ENCODE results near the gene RGPD5. TPM values are rescaled to one million over a fixed set of nuclear protein-coding genes. Genes with fewer than 3 reads are reported as not detected.
"Not testable (repeated sequence)": the region's sequence is repeated elsewhere in the genome, so short reads cannot be mapped to it uniquely, and the experiment has no call there.

Gene RGPD5
- total and polyA plus RNA-seq, 2 donors = 7.4 to 11.1 TPM

GRCh38 chr2:109768934-109769333 lies 25.2 kb upstream of the RGPD5 start:
- not testable (repeated sequence) for H3K27me3 ChIP-seq (ENCODE audit: control insufficient read depth in 2 of 2, insufficient read depth in 1 of 2, low read length in 1 of 2); H3K4me3 ChIP-seq (ENCODE audit: low read length in 2 of 2); H3K4me1 ChIP-seq (ENCODE audit: control insufficient read depth in 2 of 2, insufficient read depth in 2 of 2, low read length in 2 of 2); H3K27ac ChIP-seq (ENCODE audit: low read depth in 1 of 2, low read length in 1 of 2); H3K36me3 ChIP-seq (ENCODE audit: control insufficient read depth in 2 of 2, insufficient read depth in 2 of 2, low read length in 1 of 2); DNase-seq (ENCODE audit: low read depth in 6 of 9, low spot score in 9 of 9); H3K9me3 ChIP-seq (ENCODE audit: control insufficient read depth in 2 of 2, insufficient read depth in 1 of 2, low read length in 1 of 2)
- no CpG with 5 or more reads among the region's 10 CpGs for WGBS

GRCh38 chr2:109779118-109779517 lies 15.0 kb upstream of the RGPD5 start:
- not testable (repeated sequence) for H3K4me1 ChIP-seq (ENCODE audit: control insufficient read depth in 2 of 2, insufficient read depth in 2 of 2, low read length in 2 of 2); H3K4me3 ChIP-seq (ENCODE audit: low read length in 2 of 2); DNase-seq (ENCODE audit: low read depth in 6 of 9, low spot score in 9 of 9); H3K27me3 ChIP-seq (ENCODE audit: control insufficient read depth in 2 of 2, insufficient read depth in 1 of 2, low read length in 1 of 2); H3K27ac ChIP-seq (ENCODE audit: low read depth in 1 of 2, low read length in 1 of 2); H3K36me3 ChIP-seq (ENCODE audit: control insufficient read depth in 2 of 2, insufficient read depth in 2 of 2, low read length in 1 of 2); H3K9me3 ChIP-seq (ENCODE audit: control insufficient read depth in 2 of 2, insufficient read depth in 1 of 2, low read length in 1 of 2)
- WGBS = no CpG with 5 or more reads among the region's 2 CpGs

- H3K27me3 ChIP-seq (ENCODE audit: control insufficient read depth in 2 of 2, insufficient read depth in 1 of 2, low read length in 1 of 2); DNase-seq (ENCODE audit: low read depth in 6 of 9, low spot score in 9 of 9): not testable (repeated sequence)
Measured at GRCh38 chr2:109781147-109781816, 12.8 kb upstream of the RGPD5 start.

GRCh38 chr2:109782446-109782993 lies 11.6 kb upstream of the RGPD5 start:
- not testable (repeated sequence) for H3K4me3 ChIP-seq (ENCODE audit: low read length in 2 of 2); H3K27me3 ChIP-seq (ENCODE audit: control insufficient read depth in 2 of 2, insufficient read depth in 1 of 2, low read length in 1 of 2); H3K4me1 ChIP-seq (ENCODE audit: control insufficient read depth in 2 of 2, insufficient read depth in 2 of 2, low read length in 2 of 2); H3K36me3 ChIP-seq (ENCODE audit: control insufficient read depth in 2 of 2, insufficient read depth in 2 of 2, low read length in 1 of 2); H3K9me3 ChIP-seq (ENCODE audit: control insufficient read depth in 2 of 2, insufficient read depth in 1 of 2, low read length in 1 of 2); DNase-seq (ENCODE audit: low read depth in 6 of 9, low spot score in 9 of 9); H3K27ac ChIP-seq (ENCODE audit: low read depth in 1 of 2, low read length in 1 of 2)
- WGBS = no CpG with 5 or more reads among the region's 2 CpGs

More at GRCh38 chr2:109781147-109781816, 12.8 kb upstream of the RGPD5 start:
- H3K36me3 ChIP-seq (ENCODE audit: control insufficient read depth in 2 of 2, insufficient read depth in 2 of 2, low read length in 1 of 2); H3K4me1 ChIP-seq (ENCODE audit: control insufficient read depth in 2 of 2, insufficient read depth in 2 of 2, low read length in 2 of 2); H3K4me3 ChIP-seq (ENCODE audit: low read length in 2 of 2); H3K27ac ChIP-seq (ENCODE audit: low read depth in 1 of 2, low read length in 1 of 2); H3K9me3 ChIP-seq (ENCODE audit: control insufficient read depth in 2 of 2, insufficient read depth in 1 of 2, low read length in 1 of 2): not testable (repeated sequence)
- no CpG with 5 or more reads among the region's 15 CpGs for WGBS

GRCh38 chr2:109791530-109792279 lies 2.4 kb upstream of the RGPD5 start:
- H3K4me1 ChIP-seq (ENCODE audit: control insufficient read depth in 2 of 2, insufficient read depth in 2 of 2, low read length in 2 of 2); H3K9me3 ChIP-seq (ENCODE audit: control insufficient read depth in 2 of 2, insufficient read depth in 1 of 2, low read length in 1 of 2); H3K27ac ChIP-seq (ENCODE audit: low read depth in 1 of 2, low read length in 1 of 2); H3K27me3 ChIP-seq (ENCODE audit: control insufficient read depth in 2 of 2, insufficient read depth in 1 of 2, low read length in 1 of 2); H3K36me3 ChIP-seq (ENCODE audit: control insufficient read depth in 2 of 2, insufficient read depth in 2 of 2, low read length in 1 of 2); DNase-seq (ENCODE audit: low read depth in 6 of 9, low spot score in 9 of 9); H3K4me3 ChIP-seq (ENCODE audit: low read length in 2 of 2): not testable (repeated sequence)
- WGBS = no CpG with 5 or more reads among the region's 12 CpGs

GRCh38 chr2:109792659-109793058 lies 1.4 kb upstream of the RGPD5 start:
- H3K4me1 ChIP-seq (ENCODE audit: control insufficient read depth in 2 of 2, insufficient read depth in 2 of 2, low read length in 2 of 2); H3K27me3 ChIP-seq (ENCODE audit: control insufficient read depth in 2 of 2, insufficient read depth in 1 of 2, low read length in 1 of 2); H3K4me3 ChIP-seq (ENCODE audit: low read length in 2 of 2); H3K27ac ChIP-seq (ENCODE audit: low read depth in 1 of 2, low read length in 1 of 2); H3K9me3 ChIP-seq (ENCODE audit: control insufficient read depth in 2 of 2, insufficient read depth in 1 of 2, low read length in 1 of 2); H3K36me3 ChIP-seq (ENCODE audit: control insufficient read depth in 2 of 2, insufficient read depth in 2 of 2, low read length in 1 of 2); DNase-seq (ENCODE audit: low read depth in 6 of 9, low spot score in 9 of 9): not testable (repeated sequence)
- WGBS = no CpG with 5 or more reads among the region's 1 CpG

GRCh38 chr2:109871129-109871751 lies 77.1 kb downstream of the RGPD5 start:
- DNase-seq (ENCODE audit: low read depth in 6 of 9, low spot score in 9 of 9); H3K27me3 ChIP-seq (ENCODE audit: control insufficient read depth in 2 of 2, insufficient read depth in 1 of 2, low read length in 1 of 2); H3K27ac ChIP-seq (ENCODE audit: low read depth in 1 of 2, low read length in 1 of 2); H3K36me3 ChIP-seq (ENCODE audit: control insufficient read depth in 2 of 2, insufficient read depth in 2 of 2, low read length in 1 of 2); H3K4me1 ChIP-seq (ENCODE audit: control insufficient read depth in 2 of 2, insufficient read depth in 2 of 2, low read length in 2 of 2); H3K9me3 ChIP-seq (ENCODE audit: control insufficient read depth in 2 of 2, insufficient read depth in 1 of 2, low read length in 1 of 2); H3K4me3 ChIP-seq (ENCODE audit: low read length in 2 of 2): not testable (repeated sequence)
- no CpG with 5 or more reads among the region's 8 CpGs for WGBS

- not testable (repeated sequence) for H3K4me3 ChIP-seq (ENCODE audit: low read length in 2 of 2); H3K4me1 ChIP-seq (ENCODE audit: control insufficient read depth in 2 of 2, insufficient read depth in 2 of 2, low read length in 2 of 2); H3K27ac ChIP-seq (ENCODE audit: low read depth in 1 of 2, low read length in 1 of 2); H3K27me3 ChIP-seq (ENCODE audit: control insufficient read depth in 2 of 2, insufficient read depth in 1 of 2, low read length in 1 of 2); H3K9me3 ChIP-seq (ENCODE audit: control insufficient read depth in 2 of 2, insufficient read depth in 1 of 2, low read length in 1 of 2); DNase-seq (ENCODE audit: low read depth in 6 of 9, low spot score in 9 of 9); H3K36me3 ChIP-seq (ENCODE audit: control insufficient read depth in 2 of 2, insufficient read depth in 2 of 2, low read length in 1 of 2)
- WGBS = no CpG with 5 or more reads among the region's 3 CpGs
Measured at GRCh38 chr2:109876625-109877024, 82.5 kb downstream of the RGPD5 start.

- WGBS = no CpG with 5 or more reads among the region's 1 CpG
- H3K27ac ChIP-seq (ENCODE audit: low read depth in 1 of 2, low read length in 1 of 2) = not testable (repeated sequence)
Measured at GRCh38 chr2:109882112-109882511, 88.0 kb downstream of the RGPD5 start.

More at GRCh38 chr2:109882112-109882511, 88.0 kb downstream of the RGPD5 start:
- H3K27me3 ChIP-seq (ENCODE audit: control insufficient read depth in 2 of 2, insufficient read depth in 1 of 2, low read length in 1 of 2); H3K9me3 ChIP-seq (ENCODE audit: control insufficient read depth in 2 of 2, insufficient read depth in 1 of 2, low read length in 1 of 2); H3K4me3 ChIP-seq (ENCODE audit: low read length in 2 of 2); DNase-seq (ENCODE audit: low read depth in 6 of 9, low spot score in 9 of 9); H3K36me3 ChIP-seq (ENCODE audit: control insufficient read depth in 2 of 2, insufficient read depth in 2 of 2, low read length in 1 of 2); H3K4me1 ChIP-seq (ENCODE audit: control insufficient read depth in 2 of 2, insufficient read depth in 2 of 2, low read length in 2 of 2): not testable (repeated sequence)
